ENCODE data around the gene SLC6A5. TPM values are rescaled to one million over a fixed set of nuclear protein-coding genes. Genes with fewer than 3 reads are reported as not detected.

The SLC6A5 gene
- total and polyA plus RNA-seq, 4 donors = not detected

GRCh38 chr11:20676658-20677057 lies 77.2 kb downstream of the SLC6A5 start:
- Histone ChIP-seq H3K4me3 (no peak overlapping the region), H3K36me3 (ENCODE audit: control insufficient read depth in 4 of 4, insufficient read depth in 4 of 4, low read length in 4 of 4) (no peaks in the 10 kb centered on the region), H3K9ac (ENCODE audit: insufficient read depth in 1 of 2, low read length in 2 of 2) (no peak overlapping the region), H3K4me1 (ENCODE audit: control insufficient read depth in 5 of 5, insufficient read depth in 5 of 5, low read length in 5 of 5) (no peaks in the 10 kb centered on the region), H3K9me3 (ENCODE audit: control insufficient read depth in 4 of 4, insufficient read depth in 3 of 4, low read length in 3 of 4) (no peaks in the 10 kb centered on the region), H3K27ac (ENCODE audit: low read depth in 1 of 2, low read length in 1 of 2) (no peak overlapping the region), H3K27me3 (ENCODE audit: control insufficient read depth in 3 of 3, insufficient read depth in 3 of 3, low read length in 2 of 3) (peaks cover 5 to 10% (median 6%) of the 10 kb centered on the region in 3 donors)
- 93 to 97% methylated on average over 2 of the region's 2 CpGs for WGBS, 2 donors
- no peak for TF ChIP-seq CTCF (IDR thresholded peaks at IDR 0.05; ENCODE audit: control extremely low read depth, extremely low read depth)
- ATAC-seq (ENCODE audit: insufficient read depth, low FRiP score) (no peak), DNase-seq (no peak)

GRCh38 chr11:20688761-20689160 lies 89.4 kb downstream of the SLC6A5 start:
- TF ChIP-seq CTCF (IDR thresholded peaks at IDR 0.05; ENCODE audit: control extremely low read depth, extremely low read depth) = no peak
- 73 to 79% methylated on average over 3 of the region's 3 CpGs for WGBS, 2 donors

GRCh38 chr11:20707876-20708275 lies 108.5 kb downstream of the SLC6A5 start:
- no peaks in the 10 kb centered on the region for H3K36me3 ChIP-seq (ENCODE audit: control insufficient read depth in 4 of 4, insufficient read depth in 4 of 4, low read length in 4 of 4)
- no peaks in the 10 kb centered on the region for H3K27me3 ChIP-seq (ENCODE audit: control insufficient read depth in 3 of 3, insufficient read depth in 3 of 3, low read length in 2 of 3)
- H3K4me3 ChIP-seq = no peak overlapping the region
- H3K9me3 ChIP-seq (ENCODE audit: control insufficient read depth in 4 of 4, insufficient read depth in 3 of 4, low read length in 3 of 4) = peaks cover 0 to 3% (median 1%) of the 10 kb centered on the region in 4 donors
- H3K27ac ChIP-seq (ENCODE audit: low read depth in 1 of 2, low read length in 1 of 2) = no peak overlapping the region
- H3K4me1 ChIP-seq (ENCODE audit: control insufficient read depth in 5 of 5, insufficient read depth in 5 of 5, low read length in 5 of 5) = no peaks in the 10 kb centered on the region
- H3K9ac ChIP-seq (ENCODE audit: insufficient read depth in 1 of 2, low read length in 2 of 2) = no peak overlapping the region
- ATAC-seq (ENCODE audit: insufficient read depth, low FRiP score) = no peak
- TF ChIP-seq CTCF (IDR thresholded peaks at IDR 0.05; ENCODE audit: control extremely low read depth, extremely low read depth) = no peak
- DNase-seq = no peak
- 76% methylated on average over 6 of the region's 6 CpGs for WGBS, 2 donors

More at GRCh38 chr11:20688761-20689160, 89.4 kb downstream of the SLC6A5 start:
- DNase-seq (no peak), ATAC-seq (ENCODE audit: insufficient read depth, low FRiP score) (no peak)
- Histone ChIP-seq H3K9ac (ENCODE audit: insufficient read depth in 1 of 2, low read length in 2 of 2) (no peak overlapping the region), H3K36me3 (ENCODE audit: control insufficient read depth in 4 of 4, insufficient read depth in 4 of 4, low read length in 4 of 4) (no peaks in the 10 kb centered on the region), H3K27me3 (ENCODE audit: control insufficient read depth in 3 of 3, insufficient read depth in 3 of 3, low read length in 2 of 3) (no peaks in the 10 kb centered on the region), H3K27ac (ENCODE audit: low read depth in 1 of 2, low read length in 1 of 2) (no peak overlapping the region), H3K9me3 (ENCODE audit: control insufficient read depth in 4 of 4, insufficient read depth in 3 of 4, low read length in 3 of 4) (no peaks in the 10 kb centered on the region), H3K4me1 (ENCODE audit: control insufficient read depth in 5 of 5, insufficient read depth in 5 of 5, low read length in 5 of 5) (no peaks in the 10 kb centered on the region), H3K4me3 (no peak overlapping the region)

Other genes starting within 250 kb of the SLC6A5 start
- gene HTATIP2, start 235.9 kb upstream of the SLC6A5 start, total RNA-seq = 10 to 100 TPM in 1 of 2 donors, 1 to 10 TPM in 1; 9.3 to 40.1 TPM
- 10 to 100 TPM; 39.1 to 69.3 TPM for gene HTATIP2, start 235.9 kb upstream of the SLC6A5 start, polyA plus RNA-seq
- gene PRMT3, start 211.9 kb upstream of the SLC6A5 start, total RNA-seq = 10 to 100 TPM; 12.3 to 19.7 TPM
- gene PRMT3, start 211.9 kb upstream of the SLC6A5 start, polyA plus RNA-seq = 1 to 10 TPM; 8.2 to 8.3 TPM
- under 1 TPM; 0.12 to 0.31 TPM for gene NELL1, start 70.0 kb downstream of the SLC6A5 start, total RNA-seq
- gene NELL1, start 70.0 kb downstream of the SLC6A5 start, polyA plus RNA-seq = under 1 TPM in 1 of 2 donors, not detected in 1; 0.05 TPM